Central memory CD8-positive, alpha-beta T cell (primary cell): ENCODE measurements around the gene FLT3LG.
"Not testable (repeated sequence)": the region's sequence is repeated elsewhere in the genome, so short reads cannot be mapped to it uniquely, and the experiment has no call there.

ENCODE experiments used
- ATAC-seq: fragments of 150-1000 bp; cut with Tn5 transposase; replicated peaks from 2 replicates; pipeline ENCODE4 v1.10.0; 2022; ENCODE audit warnings: mild to moderate bottlenecking, moderate FRiP score, moderate number of reproducible peaks; ENCODE audit not compliant: poor library complexity, severe bottlenecking; ENCODE audit errors: extremely low read depth
- DNase-seq, 2 donors: peaks; one replicate each; pipeline ENCODE4 v3.0.0; 2021; ENCODE audit warnings: low spot score in 2 of 2
- H3K27ac Mint-ChIP-seq: one replicate; pipeline ENCODE4 v1.8.0; 2022; ENCODE audit warnings: low read depth, mild to moderate bottlenecking, moderate library complexity, mixed read lengths
- H3K27me3 Mint-ChIP-seq: one replicate; pipeline ENCODE4 v1.8.0; 2022; ENCODE audit warnings: mixed read lengths
- H3K36me3 Mint-ChIP-seq: one replicate; pipeline ENCODE4 v1.8.0; 2022; ENCODE audit warnings: mild to moderate bottlenecking, moderate library complexity, mixed read lengths; ENCODE audit not compliant: insufficient read depth
- H3K4me1 Mint-ChIP-seq: one replicate; pipeline ENCODE4 v1.8.0; 2022; ENCODE audit warnings: mixed read lengths
- H3K4me3 Mint-ChIP-seq: one replicate; pipeline ENCODE4 v1.8.0; 2022; ENCODE audit warnings: mild to moderate bottlenecking, moderate library complexity, mixed read lengths
- H3K9me3 Mint-ChIP-seq: one replicate; pipeline ENCODE4 v1.8.0; 2022; ENCODE audit warnings: mixed read lengths

Gene FLT3LG

GRCh38 chr19:49442771-49443365, 31.1 kb upstream of the FLT3LG start:
- H3K27ac Mint-ChIP-seq = peak overlapping the region; percentile 41

GRCh38 chr19:49443366-49444099, 30.5 kb upstream of the FLT3LG start:
- Mint-ChIP-seq H3K9me3 (no peaks in the 10 kb centered on the region), H3K27ac (peak overlapping the region; percentile 41), H3K36me3 (peaks cover 14% of the 10 kb centered on the region), H3K4me1 (peaks cover 48% of the 10 kb centered on the region), H3K27me3 (peaks cover 43% of the 10 kb centered on the region), H3K4me3 (peak overlapping the region; percentile 75)
- ATAC-seq = peak; percentile 94
- DNase-seq = peak; percentile 88 to 94

More at GRCh38 chr19:49442771-49443365, 31.1 kb upstream of the FLT3LG start:
- ATAC-seq (peak; percentile 14), DNase-seq (peak in 1 of 2 donors; percentile 19)
- peaks cover 13% of the 10 kb centered on the region for H3K36me3 Mint-ChIP-seq
- H3K27me3 Mint-ChIP-seq = peaks cover 50% of the 10 kb centered on the region
- H3K4me3 Mint-ChIP-seq = peak overlapping the region; percentile 75
- no peaks in the 10 kb centered on the region for H3K9me3 Mint-ChIP-seq
- peaks cover 42% of the 10 kb centered on the region for H3K4me1 Mint-ChIP-seq

GRCh38 chr19:49444100-49444700, 29.8 kb upstream of the FLT3LG start:
- not testable (repeated sequence) for H3K9me3 Mint-ChIP-seq, ATAC-seq, DNase-seq
- peak overlapping the region; percentile 75 for H3K4me3 Mint-ChIP-seq
- peaks cover 37% of the 10 kb centered on the region for H3K27me3 Mint-ChIP-seq
- peaks cover 16% of the 10 kb centered on the region for H3K36me3 Mint-ChIP-seq
- H3K27ac Mint-ChIP-seq = peak overlapping the region; percentile 41
- peaks cover 55% of the 10 kb centered on the region for H3K4me1 Mint-ChIP-seq

- Mint-ChIP-seq H3K27ac (no peak overlapping the region), H3K27me3 (peaks cover 19% of the 10 kb centered on the region), H3K4me3 (no peak overlapping the region), H3K4me1 (peaks cover 65% of the 10 kb centered on the region), H3K9me3 (no peaks in the 10 kb centered on the region), H3K36me3 (peaks cover 17% of the 10 kb centered on the region)
- no peak for DNase-seq
- no peak for ATAC-seq
Measured at GRCh38 chr19:49445997-49446396, 28.0 kb upstream of the FLT3LG start.

GRCh38 chr19:49447485-49448431, 26.3 kb upstream of the FLT3LG start:
- H3K36me3 Mint-ChIP-seq = peaks cover 26% of the 10 kb centered on the region
- H3K27ac Mint-ChIP-seq = peak overlapping the region; percentile 41
- DNase-seq = no peak
- peaks cover 63% of the 10 kb centered on the region for H3K4me1 Mint-ChIP-seq
- H3K4me3 Mint-ChIP-seq = no peak overlapping the region
- H3K27me3 Mint-ChIP-seq = peaks cover under 1% of the 10 kb centered on the region
- no peak for ATAC-seq
- H3K9me3 Mint-ChIP-seq = no peaks in the 10 kb centered on the region

- Mint-ChIP-seq H3K36me3 (peaks cover 32% of the 10 kb centered on the region), H3K4me3 (peak overlapping the region; percentile 7), H3K27ac (peak overlapping the region; percentile 41), H3K27me3 (no peaks in the 10 kb centered on the region), H3K4me1 (peaks cover 67% of the 10 kb centered on the region), H3K9me3 (no peaks in the 10 kb centered on the region)
- ATAC-seq (no peak), DNase-seq (no peak)
Measured at GRCh38 chr19:49448432-49448786, 25.6 kb upstream of the FLT3LG start.

GRCh38 chr19:49450405-49450804, 23.6 kb upstream of the FLT3LG start:
- no peak for DNase-seq
- no peaks in the 10 kb centered on the region for H3K27me3 Mint-ChIP-seq
- peaks cover 32% of the 10 kb centered on the region for H3K36me3 Mint-ChIP-seq
- ATAC-seq = no peak
- H3K9me3 Mint-ChIP-seq = no peaks in the 10 kb centered on the region
- no peak overlapping the region for H3K27ac Mint-ChIP-seq
- H3K4me1 Mint-ChIP-seq = peaks cover 60% of the 10 kb centered on the region
- H3K4me3 Mint-ChIP-seq = peak overlapping the region; percentile 99

- peaks cover 60% of the 10 kb centered on the region for H3K4me1 Mint-ChIP-seq
- ATAC-seq = peak; percentile 72
- H3K4me3 Mint-ChIP-seq = peak within 1 kb of the TSS; percentile 99
- H3K27me3 Mint-ChIP-seq = no peaks in the 10 kb centered on the region
- H3K9me3 Mint-ChIP-seq = no peaks in the 10 kb centered on the region
- DNase-seq = peak; percentile 87 to 94
- peaks cover 36% of the 10 kb centered on the region for H3K36me3 Mint-ChIP-seq
- peak within 1 kb of the TSS; percentile 100 for H3K27ac Mint-ChIP-seq
Measured at GRCh38 chr19:49451430-49452181, 22.4 kb upstream of the FLT3LG start, which contains the start of gene PIH1D1. PIH1D1 (minus strand) TSS chr19:49451814; CDS start chr19:49451574, 240 bp downstream.

- ATAC-seq (peak; percentile 92), DNase-seq (peak; percentile 94 to 96)
- Mint-ChIP-seq H3K4me1 (peaks cover 64% of the 10 kb centered on the region), H3K4me3 (peak within 1 kb of the TSS; percentile 99), H3K9me3 (no peaks in the 10 kb centered on the region), H3K27ac (peak within 1 kb of the TSS; percentile 100), H3K27me3 (no peaks in the 10 kb centered on the region), H3K36me3 (peaks cover 32% of the 10 kb centered on the region)
Measured at GRCh38 chr19:49453013-49453756, 20.8 kb upstream of the FLT3LG start, which contains the start of gene ALDH16A1. ALDH16A1 (plus strand) TSS chr19:49453225; CDS start chr19:49453332, 107 bp downstream.

- H3K27me3 Mint-ChIP-seq = no peaks in the 10 kb centered on the region
Measured at GRCh38 chr19:49453757-49454240, 20.2 kb upstream of the FLT3LG start.

GRCh38 chr19:49455773-49456172, 18.2 kb upstream of the FLT3LG start:
- Mint-ChIP-seq H3K36me3 (peaks cover 34% of the 10 kb centered on the region), H3K27me3 (no peaks in the 10 kb centered on the region), H3K4me1 (peaks cover 38% of the 10 kb centered on the region), H3K27ac (no peak overlapping the region), H3K9me3 (no peaks in the 10 kb centered on the region), H3K4me3 (no peak overlapping the region)
- DNase-seq = no peak
- ATAC-seq = no peak

More at GRCh38 chr19:49453757-49454240, 20.2 kb upstream of the FLT3LG start:
- H3K4me3 Mint-ChIP-seq = peak overlapping the region; percentile 99
- DNase-seq = no peak
- H3K9me3 Mint-ChIP-seq = no peaks in the 10 kb centered on the region
- H3K27ac Mint-ChIP-seq = peak overlapping the region; percentile 100
- peaks cover 31% of the 10 kb centered on the region for H3K36me3 Mint-ChIP-seq
- peaks cover 58% of the 10 kb centered on the region for H3K4me1 Mint-ChIP-seq
- no peak for ATAC-seq
